ENCODE measurements around the gene RPS6KA5. TPM values are rescaled to one million over a fixed set of nuclear protein-coding genes. Genes with fewer than 3 reads are reported as not detected.

Gene RPS6KA5
- total and polyA plus RNA-seq, 9 of the 15 experiments (the other 6 are each of a cell fraction or from before 2014, with no cell fraction given): 0.88 to 7.7 (median 4.7) TPM

- no peak for TF ChIP-seq ZNF395 (CRISPR knock-in tag; IDR thresholded peaks at IDR 0.05)
- TF ChIP-seq ZNF79 (CRISPR knock-in tag; IDR thresholded peaks at IDR 0.05; ENCODE audit: low read depth): no peak
- 0 out of 4 replicates have a peak, but pooled peaks of 1 of the 2 experiments have one; percentile 3 for TF ChIP-seq UBTF (IDR thresholded peaks at IDR 0.05; ENCODE audit: borderline replicate concordance in 1 of 2, low read depth in 2 of 2, low read length in 2 of 2)
- TF ChIP-seq KLF16 (IDR thresholded peaks at IDR 0.05): no peak
- peak; percentile 47; the same call in 1 of the 2 replicates for TF ChIP-seq PHF8 (IDR thresholded peaks at IDR 0.05; ENCODE audit: borderline replicate concordance, low read length)
- no peak for TF ChIP-seq ATF3 (IDR thresholded peaks at IDR 0.05)
- no peak for TF ChIP-seq ATF3 (CRISPR knock-in tag; conservative IDR thresholded peaks at IDR 0.05)
- TF ChIP-seq RNF2 (IDR thresholded peaks at IDR 0.05): no peak
- peak; percentile 80; the same call in 1 of the 2 replicates for TF ChIP-seq ZBTB7A (IDR thresholded peaks at IDR 0.05; ENCODE audit: borderline replicate concordance, control insufficient read depth, low read depth, low read length)
These were observed 244.4 kb downstream of the RPS6KA5 start, which contains the start of gene TTC7B (continued) for GRCh38 chr14:90815822-90816662.
